Activated T-cell treated with anti-CD3 and anti-CD28 coated beads, Interleukin-2, amount 50 U/mL, for 4 hours (primary cell): ENCODE data around the gene ALDH4A1. TPM values are rescaled to one million over a fixed set of nuclear protein-coding genes. Genes with fewer than 3 reads are reported as not detected.

ENCODE experiments used
- ATAC-seq, 2 donors: fragments of 200-7000 bp; cut with Tn5 transposase; one replicate each; pipeline ENCODE4 v1.10.0; 2021
- DNase-seq: peaks from one replicate; pipeline ENCODE4 v3.0.0-alpha.2; 2020
- H3K27me3 Mint-ChIP-seq: one replicate; pipeline ENCODE4 v1.8.0; 2021; ENCODE audit warnings: low read depth, mixed read lengths
- H3K36me3 Mint-ChIP-seq: one replicate; pipeline ENCODE4 v1.8.0; 2022; ENCODE audit warnings: mixed read lengths; ENCODE audit not compliant: insufficient read depth
- H3K4me1 Mint-ChIP-seq: one replicate; pipeline ENCODE4 v1.8.0; 2021; ENCODE audit warnings: low read depth, mixed read lengths
- H3K4me3 Mint-ChIP-seq: one replicate; pipeline ENCODE4 v1.8.0; 2021; ENCODE audit warnings: mild to moderate bottlenecking, moderate library complexity, mixed read lengths
- H3K9me3 Mint-ChIP-seq: one replicate; pipeline ENCODE4 v1.8.0; 2021; ENCODE audit warnings: mixed read lengths
- total RNA-seq, 3 donors: library from RNA; stranded (reverse); gene quantifications; one replicate each; pipeline ENCODE4 v1.2.1, GENCODE V29; 2021

ALDH4A1 gene
- total RNA-seq, 3 donors from 2014 or later = 4.2 to 4.6 (median 4.4) TPM

DNA sequence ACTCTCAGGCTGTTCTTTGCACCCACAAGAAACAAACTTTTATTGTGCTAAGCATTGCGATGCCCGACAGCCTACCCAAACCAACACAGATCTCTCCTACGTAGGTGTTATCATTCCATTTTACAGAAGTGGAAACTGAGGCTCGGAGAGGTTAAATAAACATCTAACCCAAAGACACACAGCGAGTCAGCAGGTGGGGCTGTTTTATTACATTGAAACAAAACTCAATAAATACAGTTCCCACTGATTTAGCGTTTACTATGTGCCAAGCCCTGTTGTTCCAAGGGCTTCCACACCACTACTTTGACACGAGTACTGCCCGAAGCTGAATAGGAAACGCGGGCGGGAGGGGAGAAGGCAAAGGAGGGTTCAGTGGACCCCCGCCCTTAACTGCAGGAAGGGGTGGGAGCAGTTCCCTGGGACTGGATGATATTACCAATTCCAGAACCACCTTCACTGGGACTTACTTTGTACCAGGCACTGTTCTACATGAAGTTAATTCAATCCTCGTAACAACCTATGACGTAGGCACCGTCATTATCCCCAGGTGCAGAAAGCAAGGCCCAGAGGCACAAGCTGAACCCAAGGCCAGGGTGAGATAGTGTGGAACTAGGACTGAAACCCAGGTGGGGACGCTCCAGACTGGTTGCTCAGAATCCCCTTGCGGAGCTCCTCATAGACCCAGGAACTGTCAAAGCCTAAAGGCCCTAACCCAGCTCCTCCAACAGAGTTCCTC, 19.3 kb upstream of the ALDH4A1 start:
- Mint-ChIP-seq H3K36me3 (peaks cover 7% of the 10 kb centered on the region), H3K4me3 (no peak overlapping the region), H3K27me3 (no peaks in the 10 kb centered on the region), H3K4me1 (peaks cover 47% of the 10 kb centered on the region), H3K9me3 (no peaks in the 10 kb centered on the region)
- ATAC-seq = no peak
- DNase-seq = no peak

DNA sequence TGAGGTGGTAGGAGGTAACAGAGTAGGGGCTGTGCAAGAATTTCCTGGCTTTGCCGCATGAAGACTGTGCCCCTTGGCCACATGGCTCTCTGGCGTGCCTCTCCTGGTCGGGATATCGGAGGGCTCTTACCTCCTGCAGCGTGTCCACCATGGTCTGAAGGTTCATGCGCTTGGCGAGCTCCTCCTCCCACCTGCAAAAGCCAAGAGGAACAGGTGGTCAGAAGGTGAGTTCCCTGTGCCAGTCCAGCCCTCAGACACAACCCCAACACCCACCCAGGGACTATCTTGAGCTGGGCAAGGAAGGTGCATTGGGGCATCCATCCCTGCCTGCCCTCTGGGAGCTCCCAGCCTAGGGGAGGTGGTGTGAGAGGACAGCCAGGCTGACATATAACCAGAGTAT, 18.6 kb upstream of the ALDH4A1 start:
- no peaks in the 10 kb centered on the region for H3K27me3 Mint-ChIP-seq
- no peak for ATAC-seq
- H3K4me3 Mint-ChIP-seq = no peak overlapping the region
- H3K9me3 Mint-ChIP-seq = no peaks in the 10 kb centered on the region
- H3K4me1 Mint-ChIP-seq = peaks cover 42% of the 10 kb centered on the region
- peaks cover 7% of the 10 kb centered on the region for H3K36me3 Mint-ChIP-seq
- no peak for DNase-seq

DNA sequence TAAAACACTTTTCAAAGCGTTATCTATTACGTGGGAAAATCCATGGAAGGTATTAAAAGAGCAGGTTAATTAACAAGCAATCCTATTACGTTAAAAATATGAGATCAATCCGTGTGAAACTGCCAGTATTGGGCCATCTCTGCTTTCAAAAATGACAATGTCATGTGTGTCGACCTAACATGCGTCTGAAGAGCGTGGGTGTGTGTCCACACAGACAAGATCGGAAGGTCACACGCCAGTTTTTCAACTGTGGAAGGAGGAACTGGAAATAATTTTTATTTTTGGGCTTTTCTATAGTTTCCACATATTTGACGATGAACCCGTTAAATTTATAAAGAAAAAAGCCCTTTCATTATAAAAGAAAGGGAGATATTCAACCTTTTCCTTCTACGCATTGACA, 17.6 kb upstream of the ALDH4A1 start:
- DNase-seq = no peak
- Mint-ChIP-seq H3K4me1 (peaks cover 35% of the 10 kb centered on the region), H3K9me3 (no peaks in the 10 kb centered on the region), H3K36me3 (peaks cover 7% of the 10 kb centered on the region), H3K4me3 (no peak overlapping the region), H3K27me3 (no peaks in the 10 kb centered on the region)
- no peak for ATAC-seq

DNA sequence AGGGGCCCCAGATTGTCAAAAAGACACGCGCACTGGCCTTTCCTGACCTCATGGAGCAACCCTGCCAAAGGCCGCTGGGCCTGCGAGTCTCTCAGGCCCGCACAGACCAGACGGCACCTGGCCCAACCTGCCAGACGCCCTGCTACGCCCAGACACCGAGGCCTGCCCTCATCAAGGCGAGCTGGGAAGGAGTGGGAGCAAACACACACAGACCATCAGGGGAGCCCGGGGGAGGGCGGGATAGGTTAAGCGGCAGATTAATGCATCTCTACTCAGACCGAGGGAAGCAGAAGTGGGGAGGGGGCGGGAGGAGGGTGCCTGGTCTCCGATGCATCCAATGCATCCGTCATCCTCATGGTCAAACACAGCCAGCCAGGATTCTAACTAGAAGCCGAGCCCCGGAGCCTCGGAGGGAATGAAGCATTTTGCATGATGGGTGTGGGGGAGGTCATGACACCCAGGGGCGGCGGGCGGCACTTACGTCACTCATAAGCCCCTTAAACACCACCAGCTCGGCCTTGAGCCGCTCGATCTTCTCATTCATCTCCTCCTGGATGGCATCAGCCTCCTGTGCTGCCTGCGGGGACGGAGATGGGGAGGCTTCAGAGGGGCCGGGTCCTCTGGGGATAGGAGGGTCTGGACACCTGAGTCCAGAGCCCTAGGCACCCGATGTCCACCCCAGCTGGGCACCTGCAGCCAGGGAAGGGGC, 17.0 kb upstream of the ALDH4A1 start:
- no peaks in the 10 kb centered on the region for H3K27me3 Mint-ChIP-seq
- H3K9me3 Mint-ChIP-seq = no peaks in the 10 kb centered on the region
- H3K4me3 Mint-ChIP-seq = no peak overlapping the region
- peaks cover 9% of the 10 kb centered on the region for H3K36me3 Mint-ChIP-seq
- H3K4me1 Mint-ChIP-seq = peaks cover 29% of the 10 kb centered on the region
- DNase-seq = no peak
- ATAC-seq = no peak

DNA sequence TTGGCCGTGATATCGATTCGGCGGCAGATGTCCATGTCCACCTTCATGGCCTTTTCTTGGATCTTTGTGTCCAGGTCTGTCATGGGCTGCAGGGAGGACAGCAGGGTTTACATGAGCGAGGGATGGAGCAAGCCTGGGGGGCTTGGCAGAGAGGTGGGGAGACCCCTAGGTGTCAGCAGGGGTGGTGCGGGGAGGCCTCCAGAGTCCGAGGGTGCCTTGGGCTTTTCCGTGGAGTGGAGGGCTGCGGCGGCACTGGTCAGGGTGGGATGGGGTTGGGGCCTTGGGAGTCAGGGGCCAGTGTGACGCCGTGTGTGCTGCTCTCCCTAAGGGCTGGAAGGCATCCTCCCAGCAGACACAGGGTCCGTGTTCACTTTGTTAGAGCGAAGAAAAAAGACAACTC, 16.1 kb upstream of the ALDH4A1 start:
- ATAC-seq (no peak), DNase-seq (no peak)
- Mint-ChIP-seq H3K4me1 (peaks cover 23% of the 10 kb centered on the region), H3K27me3 (no peaks in the 10 kb centered on the region), H3K4me3 (no peak overlapping the region), H3K36me3 (peaks cover 11% of the 10 kb centered on the region), H3K9me3 (no peaks in the 10 kb centered on the region)

DNA sequence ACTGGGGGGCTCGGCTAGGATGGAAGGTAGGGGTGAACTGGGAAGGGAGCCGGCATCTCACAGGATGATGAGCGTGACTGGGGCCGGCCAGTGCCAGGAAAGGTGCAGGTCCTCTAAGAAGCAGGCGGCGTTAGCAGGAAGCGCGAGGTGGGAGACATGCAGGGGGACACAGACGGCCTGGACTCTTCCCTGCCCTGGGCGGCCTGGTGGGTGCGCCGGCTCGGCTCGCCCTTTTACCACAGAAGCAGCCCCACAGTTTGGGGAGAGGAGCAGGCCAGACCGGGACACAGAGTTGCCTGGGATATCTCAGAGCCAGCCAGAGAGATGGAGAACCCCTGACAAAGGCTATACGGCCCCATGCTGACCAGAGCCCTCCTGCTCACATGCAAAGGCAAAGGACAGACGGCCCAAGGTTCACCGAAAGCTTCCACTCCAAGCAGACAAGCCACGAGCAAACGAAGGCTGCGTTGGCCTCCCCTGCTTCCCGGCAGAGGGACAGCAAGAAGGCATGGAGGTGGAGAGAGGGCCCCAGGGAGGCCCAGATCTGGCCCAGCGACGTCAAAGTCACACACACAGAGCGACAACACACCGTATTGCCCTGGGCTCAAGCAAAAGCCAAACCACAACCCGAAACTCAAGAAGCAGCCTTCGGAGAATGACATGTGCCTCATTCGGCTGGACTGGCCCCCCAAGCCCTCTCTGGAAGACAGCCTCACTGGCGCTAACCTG, 14.9 kb upstream of the ALDH4A1 start:
- H3K9me3 Mint-ChIP-seq = no peaks in the 10 kb centered on the region
- DNase-seq (no peak), ATAC-seq (no peak)
- H3K27me3 Mint-ChIP-seq = no peaks in the 10 kb centered on the region
- H3K4me1 Mint-ChIP-seq = peaks cover 15% of the 10 kb centered on the region
- H3K36me3 Mint-ChIP-seq = peaks cover 16% of the 10 kb centered on the region
- no peak overlapping the region for H3K4me3 Mint-ChIP-seq

DNA sequence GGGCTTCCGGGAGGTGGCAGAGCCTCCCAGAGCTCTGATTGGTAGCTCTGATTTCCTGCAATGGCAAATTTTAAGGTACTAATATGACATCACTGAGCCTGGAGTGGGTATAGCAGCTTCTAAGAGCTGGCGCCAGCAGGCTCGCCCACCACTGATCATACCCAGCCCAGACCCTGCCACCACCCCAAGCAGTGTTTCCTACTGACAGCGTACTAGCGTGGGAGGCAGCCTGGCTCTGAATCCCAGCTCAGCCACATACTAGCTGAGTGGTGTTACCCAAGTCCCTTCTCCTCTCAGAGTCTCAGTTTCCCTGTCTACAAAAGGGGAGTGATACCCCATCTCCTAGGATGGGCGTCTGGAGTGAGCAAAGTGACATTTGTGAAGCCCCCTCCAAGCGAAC, 13.0 kb upstream of the ALDH4A1 start:
- DNase-seq (no peak), ATAC-seq (no peak)
- Mint-ChIP-seq H3K4me1 (peaks cover 7% of the 10 kb centered on the region), H3K4me3 (no peak overlapping the region), H3K27me3 (no peaks in the 10 kb centered on the region), H3K9me3 (no peaks in the 10 kb centered on the region), H3K36me3 (peaks cover 25% of the 10 kb centered on the region)

DNA sequence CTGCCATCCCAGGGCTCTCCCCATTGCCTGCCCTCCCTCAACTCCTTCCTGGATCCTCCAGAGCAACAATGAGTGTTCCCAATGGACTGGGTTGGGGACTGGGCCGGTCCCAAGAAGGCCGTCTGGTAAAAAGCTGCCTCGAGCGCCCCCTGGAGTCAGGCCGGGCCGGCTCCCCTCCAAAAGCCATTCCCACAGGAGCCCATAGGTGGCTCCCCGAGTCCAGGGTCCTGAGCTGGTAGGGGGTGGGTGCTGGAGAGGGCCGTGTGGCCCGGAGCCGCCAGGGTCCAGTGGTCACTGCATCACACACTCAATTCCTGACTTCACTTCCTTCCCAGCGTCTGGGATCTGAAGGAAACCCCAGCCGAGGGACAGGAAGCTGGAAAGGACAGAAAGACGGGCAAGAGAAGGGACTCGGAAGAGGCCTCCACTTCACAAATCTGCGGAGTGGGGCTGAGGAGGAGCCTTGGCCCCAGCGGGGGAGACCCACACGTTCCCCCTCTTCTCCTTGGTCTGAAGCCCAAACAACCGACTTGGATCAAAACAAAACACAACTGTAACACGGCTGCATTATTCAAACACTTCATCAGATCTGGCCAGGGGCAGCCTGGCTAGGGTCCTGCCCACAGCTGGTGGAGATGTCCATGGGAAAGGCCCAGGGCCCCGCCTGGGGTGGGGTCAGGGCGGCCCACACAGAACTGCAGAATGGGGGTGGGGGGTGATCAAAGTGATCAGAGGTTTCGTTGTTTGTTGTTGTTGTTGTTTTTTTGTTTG, 10.9 kb upstream of the ALDH4A1 start:
- Mint-ChIP-seq H3K4me1 (peaks cover 16% of the 10 kb centered on the region), H3K36me3 (peaks cover 39% of the 10 kb centered on the region), H3K9me3 (no peaks in the 10 kb centered on the region), H3K27me3 (no peaks in the 10 kb centered on the region), H3K4me3 (no peak overlapping the region)
- ATAC-seq = peak; percentile 82 to 87
- DNase-seq = peak; percentile 76

DNA sequence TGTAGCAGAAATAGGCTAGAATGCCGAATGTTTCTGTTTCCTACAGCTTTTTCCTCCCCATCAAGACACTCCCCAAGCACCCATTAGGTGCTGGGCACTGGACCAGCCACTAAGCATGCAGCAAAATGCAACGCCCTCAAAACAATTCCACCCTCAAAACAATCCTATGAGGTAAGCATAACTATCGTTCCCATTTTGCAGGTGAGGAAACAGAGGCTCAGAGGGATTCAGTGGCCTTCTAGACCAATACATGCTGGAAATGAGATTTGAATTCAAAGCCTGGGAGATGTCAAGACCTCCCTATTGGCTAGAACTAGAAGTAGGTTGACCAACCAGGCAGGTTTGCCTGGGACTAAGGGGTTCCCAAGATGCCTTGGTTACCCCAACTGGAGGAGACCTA, 10.2 kb upstream of the ALDH4A1 start:
- H3K4me1 Mint-ChIP-seq = peaks cover 22% of the 10 kb centered on the region
- no peak for ATAC-seq
- H3K27me3 Mint-ChIP-seq = no peaks in the 10 kb centered on the region
- no peak for DNase-seq
- H3K9me3 Mint-ChIP-seq = no peaks in the 10 kb centered on the region
- no peak overlapping the region for H3K4me3 Mint-ChIP-seq
- peaks cover 45% of the 10 kb centered on the region for H3K36me3 Mint-ChIP-seq

DNA sequence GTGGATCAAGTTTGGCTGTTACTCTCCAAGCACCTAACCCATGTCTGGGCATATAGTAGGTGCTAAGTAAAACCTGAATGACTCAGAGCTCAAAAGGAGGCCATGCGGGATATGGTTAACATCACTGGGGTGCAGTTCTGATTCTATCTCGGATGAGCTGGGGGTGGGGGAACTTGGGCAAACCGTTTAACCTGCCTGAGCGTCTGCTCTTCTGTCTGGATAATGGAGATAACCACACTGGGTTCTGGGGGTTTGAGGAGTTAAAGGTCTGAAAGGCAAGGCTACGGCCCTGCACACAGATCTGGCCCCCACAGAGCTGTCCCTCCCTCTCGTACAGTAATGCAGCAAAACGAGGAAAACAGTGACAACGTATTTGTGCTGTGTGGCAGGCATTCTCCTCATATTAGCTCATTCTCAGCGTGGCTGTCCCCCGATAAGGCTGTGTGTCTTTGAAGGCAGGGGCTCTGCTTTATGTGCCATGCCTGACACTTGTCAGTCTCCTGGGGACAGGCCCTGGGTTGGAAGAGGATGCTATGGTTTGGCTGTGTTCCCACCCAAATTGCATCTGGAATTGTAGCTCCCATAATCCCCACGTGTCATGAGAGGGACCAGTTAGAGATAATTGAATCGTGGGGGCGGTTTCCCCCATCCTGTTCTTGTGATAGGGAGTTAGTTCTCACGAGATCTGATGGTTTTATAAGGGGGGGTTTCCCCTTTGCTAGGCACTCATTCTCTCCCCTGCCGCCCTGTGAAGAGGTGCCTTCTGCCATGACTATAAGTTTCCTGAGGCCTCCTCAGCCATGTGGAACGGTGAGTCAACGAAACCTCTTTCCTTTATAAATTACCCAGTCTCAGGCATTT, 6.8 kb upstream of the ALDH4A1 start:
- peaks cover 40% of the 10 kb centered on the region for H3K36me3 Mint-ChIP-seq
- no peak for DNase-seq

DNA sequence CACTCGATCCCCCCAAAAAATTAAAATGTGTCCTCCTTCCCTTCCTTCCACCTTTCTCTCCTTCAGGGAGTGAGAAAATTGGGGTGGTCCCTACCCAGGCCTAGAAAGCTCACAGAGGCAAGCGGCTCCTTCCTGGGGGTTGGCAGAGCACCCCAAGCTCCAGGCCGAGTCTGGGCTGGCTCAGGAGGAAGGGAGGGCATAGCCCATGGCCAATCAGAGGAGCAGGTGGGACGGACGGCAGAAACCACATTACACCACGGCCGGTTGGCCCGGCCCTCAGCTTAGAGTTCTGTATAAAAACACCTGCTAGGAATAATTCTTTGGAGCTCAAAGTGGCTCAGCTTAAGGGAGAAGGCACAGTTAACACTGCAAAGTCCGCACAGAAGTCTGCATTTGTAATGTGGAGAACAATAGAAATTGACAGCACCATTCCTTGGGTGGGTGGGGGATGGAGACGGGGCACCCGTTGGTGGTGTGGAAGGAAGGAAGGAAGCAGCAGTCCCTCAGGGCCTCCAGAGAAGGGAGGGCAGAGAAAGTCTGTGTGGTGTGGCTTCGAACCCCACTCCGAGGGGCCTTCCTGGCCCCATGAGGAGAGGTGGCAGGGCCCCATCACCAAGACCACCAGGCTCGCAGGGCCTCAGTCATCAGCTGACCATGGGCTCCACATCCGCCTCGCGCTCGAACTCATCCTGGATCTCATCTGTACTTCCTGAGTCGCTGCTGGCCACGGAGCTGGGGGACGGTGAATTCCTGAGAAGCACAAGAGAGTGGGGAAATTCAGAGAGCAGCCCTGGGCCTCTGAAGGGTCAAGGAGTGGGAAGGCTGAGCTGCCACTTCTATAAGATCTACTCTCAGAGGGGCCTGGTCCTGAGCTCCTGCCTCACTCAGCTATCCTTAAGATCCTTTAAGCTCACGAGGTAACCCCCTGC, 5.8 kb upstream of the ALDH4A1 start:
- Mint-ChIP-seq H3K27me3 (no peaks in the 10 kb centered on the region), H3K9me3 (no peaks in the 10 kb centered on the region), H3K4me3 (no peak overlapping the region), H3K4me1 (peaks cover 26% of the 10 kb centered on the region), H3K36me3 (peaks cover 38% of the 10 kb centered on the region)
- no peak for DNase-seq
- ATAC-seq = no peak

More for the DNA sequence above, 6.8 kb upstream of the ALDH4A1 start:
- Mint-ChIP-seq H3K9me3 (no peaks in the 10 kb centered on the region), H3K27me3 (no peaks in the 10 kb centered on the region), H3K4me3 (no peak overlapping the region), H3K4me1 (peaks cover 22% of the 10 kb centered on the region)
- ATAC-seq = peak; percentile 29 to 47

DNA sequence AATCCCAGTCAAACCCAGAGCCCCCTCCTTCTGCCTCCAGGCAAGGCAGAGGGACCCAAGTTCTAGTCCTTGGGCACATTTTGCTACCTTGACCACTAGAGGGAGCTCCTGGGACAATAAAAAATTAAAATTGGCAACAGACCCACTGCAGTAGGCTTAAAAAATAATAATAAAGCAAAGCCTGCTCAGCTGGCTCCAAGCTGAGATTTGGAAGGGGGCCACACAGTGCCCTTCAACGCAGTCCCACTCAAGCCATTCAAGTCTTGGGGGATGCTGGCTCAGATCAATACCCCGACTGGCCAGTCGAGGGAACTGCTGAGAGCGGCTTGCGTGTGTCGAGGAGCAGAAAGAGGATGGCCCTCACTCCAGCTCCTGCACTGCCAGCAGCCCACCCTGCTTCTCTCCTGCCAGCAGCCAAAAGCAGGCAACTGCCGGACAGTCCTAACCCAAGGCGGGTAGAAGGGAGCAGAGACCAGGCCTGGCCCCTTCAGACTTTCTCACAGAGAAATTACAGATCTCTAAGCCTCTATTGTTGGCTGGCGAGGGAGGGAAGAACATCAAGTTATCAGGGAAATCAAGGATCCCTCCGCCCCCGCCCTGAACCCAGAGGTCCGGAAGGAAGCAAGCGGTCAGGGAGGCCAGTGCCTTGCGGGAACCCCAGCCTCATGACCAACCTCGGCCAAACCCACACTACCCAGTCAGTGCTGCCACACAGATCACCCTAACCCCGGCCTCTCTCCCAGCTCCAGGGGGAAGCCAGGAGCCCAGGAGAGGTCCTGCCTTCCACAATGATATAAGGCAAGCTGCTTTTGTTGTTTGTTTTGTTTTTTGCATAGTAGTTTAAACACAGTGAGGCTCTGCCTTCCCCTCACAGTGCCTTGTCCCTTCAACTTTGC, 4.9 kb upstream of the ALDH4A1 start:
- no peaks in the 10 kb centered on the region for H3K9me3 Mint-ChIP-seq
- H3K4me3 Mint-ChIP-seq = no peak overlapping the region
- peaks cover 35% of the 10 kb centered on the region for H3K36me3 Mint-ChIP-seq
- no peak for ATAC-seq
- no peaks in the 10 kb centered on the region for H3K27me3 Mint-ChIP-seq
- peaks cover 25% of the 10 kb centered on the region for H3K4me1 Mint-ChIP-seq
- DNase-seq = peak; percentile 58
